IMR-90 (cell line): Measurements from ENCODE around the gene GPR37. TPM values are rescaled to one million over a fixed set of nuclear protein-coding genes. Genes with fewer than 3 reads are reported as not detected.

Source experiments
- ATAC-seq: fragments of 200-7000 bp; cut with Tn5 transposase; 2 replicates; pipeline ENCODE4 v1.9.1; 2020; ENCODE audit warnings: low read depth, mild to moderate bottlenecking, moderate library complexity
- BruUV-seq: library from RNA; stranded (reverse); fragments of 400-500 nt; replicated peaks from 2 replicates; lab custom pipeline; 2021; lab: Mats Ljungman, UMichigan
- CTCF ChIA-PET: fragments of 300-600 bp; formaldehyde crosslinking; extraction: SDS; loops from one replicate; lab custom pipeline; 2021; ENCODE audit warnings: antibody characterized with exemption; lab: Yijun Ruan, JAX
- POLR2A ChIA-PET: fragments of 300-600 bp; sonication (Branson Sonifier 250); formaldehyde crosslinking; loops from one replicate; lab custom pipeline; 2022; ENCODE audit warnings: antibody characterized with exemption; ENCODE audit not compliant: unreplicated experiment; lab: Charles Lee
- DNase-seq: peaks from one replicate; pipeline ENCODE4 v3.0.0; 2013
- H2AFZ ChIP-seq: replicated peaks from 2 replicates; pipeline ENCODE3; 2013; ENCODE audit warnings: low read length, mild to moderate bottlenecking; ENCODE audit not compliant: poor library complexity
- H2AK5ac ChIP-seq: 2 replicates; pipeline ENCODE4 v1.6.1; 2013; ENCODE audit warnings: low read depth, low read length, inconsistent platforms
- H2AK9ac ChIP-seq: replicated peaks from 2 replicates; pipeline ENCODE3; 2013; ENCODE audit warnings: mild to moderate bottlenecking, low read depth, low read length, moderate library complexity; ENCODE audit not compliant: poor library complexity
- H2BK120ac ChIP-seq: 2 replicates; pipeline ENCODE4 v1.6.1; 2013; ENCODE audit warnings: low read depth, low read length, inconsistent platforms
- H2BK15ac ChIP-seq: 3 replicates; pipeline ENCODE4 v1.6.1; 2013; ENCODE audit warnings: low read depth, low read length, inconsistent platforms
- H2BK20ac ChIP-seq: 2 replicates; pipeline ENCODE4 v1.6.1; 2013; ENCODE audit warnings: low read depth, mild to moderate bottlenecking, inconsistent platforms, low read length, moderate library complexity
- H2BK5ac ChIP-seq: 2 replicates; pipeline ENCODE4 v1.6.1; 2013; ENCODE audit warnings: mild to moderate bottlenecking, low read depth, low read length, inconsistent platforms; ENCODE audit not compliant: poor library complexity, severe bottlenecking
- H3K14ac ChIP-seq: replicated peaks from 2 replicates; pipeline ENCODE4 v1.6.1; 2013; ENCODE audit warnings: low read depth, low read length, inconsistent platforms
- H3K18ac ChIP-seq: 2 replicates; pipeline ENCODE4 v1.6.1; 2013; ENCODE audit warnings: low read depth, low read length, control low read depth
- H3K23ac ChIP-seq: 2 replicates; pipeline ENCODE4 v1.6.1; 2013; ENCODE audit warnings: low read depth, low read length, inconsistent platforms
- H3K27ac ChIP-seq: 2 replicates; pipeline ENCODE4 v1.5.1; 2013; ENCODE audit warnings: mild to moderate bottlenecking, control low read depth, low read length; ENCODE audit not compliant: insufficient read depth
- H3K27me3 ChIP-seq: 2 replicates; pipeline ENCODE4 v1.6.1; 2013; ENCODE audit warnings: low read length; ENCODE audit not compliant: control insufficient read depth, insufficient read depth
- H3K36me3 ChIP-seq: 2 replicates; pipeline ENCODE4 v1.6.1; 2013; ENCODE audit warnings: low read length, mixed read lengths; ENCODE audit not compliant: control insufficient read depth, insufficient read depth
- H3K4ac ChIP-seq: 2 replicates; pipeline ENCODE4 v1.6.1; 2013; ENCODE audit warnings: low read depth, low read length, inconsistent platforms
- H3K4me1 ChIP-seq: 2 replicates; pipeline ENCODE4 v1.6.1; 2013; ENCODE audit warnings: low read length, mixed read lengths; ENCODE audit not compliant: control insufficient read depth, insufficient read depth
- H3K4me2 ChIP-seq: 2 replicates; pipeline ENCODE4 v1.6.1; 2013; ENCODE audit warnings: low read depth, mild to moderate bottlenecking, control low read depth, low read length, moderate library complexity
- H3K4me3 ChIP-seq: 2 replicates; pipeline ENCODE4 v1.5.1; 2013; ENCODE audit warnings: low read depth, mild to moderate bottlenecking, control low read depth, low read length, moderate library complexity; ENCODE audit not compliant: insufficient read depth
- H3K56ac ChIP-seq: 2 replicates; pipeline ENCODE4 v1.6.1; 2013; ENCODE audit warnings: low read length, inconsistent platforms; ENCODE audit not compliant: insufficient read depth; ENCODE audit errors: extremely low read depth
- H3K79me1 ChIP-seq, 2 experiments: 2 replicates each; pipeline ENCODE4 v1.6.1; 2013; ENCODE audit warnings: low read length in 2 of 2, inconsistent platforms in 1 of 2, low read depth in 1 of 2
- H3K9ac ChIP-seq: 2 replicates; pipeline ENCODE4 v1.6.1; 2013; ENCODE audit warnings: low read depth, low read length, control low read depth
- H3K9me1 ChIP-seq: 2 replicates; pipeline ENCODE4 v1.6.1; 2013; ENCODE audit warnings: low read length, inconsistent platforms; ENCODE audit not compliant: insufficient read depth
- H3K9me3 ChIP-seq: 2 replicates; pipeline ENCODE4 v1.6.1; 2013; ENCODE audit warnings: low read length; ENCODE audit not compliant: control insufficient read depth, insufficient read depth
- H4K20me1 ChIP-seq: 2 replicates; pipeline ENCODE4 v1.6.1; 2013; ENCODE audit warnings: low read length, inconsistent platforms; ENCODE audit not compliant: insufficient read depth
- H4K5ac ChIP-seq: 2 replicates; pipeline ENCODE4 v1.6.1; 2013; ENCODE audit warnings: mild to moderate bottlenecking, low read depth, low read length, control low read depth
- H4K8ac ChIP-seq, 2 experiments: 2 replicates each; pipeline ENCODE4 v1.6.1; 2013; ENCODE audit warnings: low read depth in 2 of 2, low read length in 2 of 2, control low read depth in 1 of 2, inconsistent platforms in 1 of 2
- H4K91ac ChIP-seq: 2 replicates; pipeline ENCODE4 v1.6.1; 2013; ENCODE audit warnings: low read depth, low read length, inconsistent platforms; ENCODE audit not compliant: insufficient read depth
- BHLHE40 ChIP-seq: fragments of 150-350 bp; IDR thresholded peaks from 2 replicates; pipeline ENCODE4 v1.6.1; 2016; ENCODE audit warnings: mild to moderate bottlenecking, low read depth, low read length
- CEBPB ChIP-seq: IDR thresholded peaks from 2 replicates; pipeline ENCODE4 v1.6.1; 2012; ENCODE audit warnings: low read depth, low read length, improper control_type of control experiment
- CHD1 ChIP-seq: IDR thresholded peaks from 2 replicates; pipeline ENCODE4 v1.6.1; 2012; ENCODE audit warnings: low read depth, low read length, improper control_type of control experiment
- CTCF ChIP-seq: conservative IDR thresholded peaks from 2 replicates; pipeline ENCODE4 v1.5.1; 2012; ENCODE audit warnings: mild to moderate bottlenecking, low read depth, low read length, improper control_type of control experiment
- FOS ChIP-seq: fragments of 150-350 bp; IDR thresholded peaks from 2 replicates; pipeline ENCODE4 v1.6.1; 2016; ENCODE audit warnings: low read depth, low read length
- MAFK ChIP-seq: IDR thresholded peaks from 2 replicates; pipeline ENCODE4 v1.6.1; 2012; ENCODE audit warnings: low read depth, low read length, improper control_type of control experiment
- MAZ ChIP-seq: IDR thresholded peaks from 2 replicates; pipeline ENCODE4 v1.6.1; 2012; ENCODE audit warnings: low read depth, mild to moderate bottlenecking, low read length, improper control_type of control experiment, moderate library complexity, borderline replicate concordance
- POLR2A ChIP-seq: IDR thresholded peaks from 2 replicates; pipeline ENCODE4 v1.6.1; 2012; ENCODE audit warnings: mild to moderate bottlenecking, low read depth, low read length
- RAD21 ChIP-seq: IDR thresholded peaks from 2 replicates; pipeline ENCODE4 v1.6.1; 2012; ENCODE audit warnings: low read length, improper control_type of control experiment
- RCOR1 ChIP-seq: IDR thresholded peaks from 2 replicates; pipeline ENCODE4 v1.6.1; 2012; ENCODE audit warnings: mild to moderate bottlenecking, low read length, improper control_type of control experiment; ENCODE audit not compliant: insufficient replicate concordance
- RFX5 ChIP-seq: IDR thresholded peaks from 2 replicates; pipeline ENCODE4 v1.8.0; 2012; ENCODE audit warnings: low read depth, mild to moderate bottlenecking, low read length, moderate library complexity
- USF2 ChIP-seq: fragments of 150-350 bp; IDR thresholded peaks from 2 replicates; pipeline ENCODE4 v1.6.1; 2017; ENCODE audit warnings: mild to moderate bottlenecking, antibody characterized with exemption, low read length, low read depth
- WGBS, 2 experiments: methylation state at CpG; one replicate each; pipeline versions ENCODE4 v1.1.5 to v1.1.7; 2013; ENCODE audit warnings: missing lambda C conversion rate in 2 of 2; ENCODE audit not compliant: insufficient read length in 1 of 2; ENCODE audit errors: extremely low coverage in 2 of 2; 5-methylcytosine and 5-hydroxymethylcytosine counted together
- dilution Hi-C: fragments of 300-500 bp; cut with HindIII; formaldehyde crosslinking; loops from one replicate; pipeline ENCODE4 v1.14.3; 2018; ENCODE audit warnings: low sequenced_read_pairs; ENCODE audit not compliant: unreplicated experiment
- in situ Hi-C: fragments of 300-500 bp; cut with MboI; formaldehyde crosslinking; loops from 3 replicates; pipeline ENCODE4 v1.14.3; 2019; ENCODE audit warnings: low sequenced_read_pairs, inconsistent platforms, mixed read lengths
- intact Hi-C: fragments of 100-400 bp; cut with micrococcal nuclease; formaldehyde crosslinking; loops from 2 replicates; pipeline ENCODE4 v1.10.0; 2022
- polyA plus RNA-seq, 3 experiments: library from polyadenylated mRNA; depleted of rRNA; stranded (reverse); fragments of >200 nt; gene quantifications; 2 replicates each; pipeline ENCODE4 v1.2.3, GENCODE V29; 2012; ENCODE audit warnings: low replicate concordance in 1 of 3
- total RNA-seq: library from RNA; depleted of rRNA; stranded (reverse); fragments of >200 nt; gene quantifications from 2 replicates; pipeline ENCODE4 v1.2.3, GENCODE V29; 2012

GPR37 gene
- total and polyA plus RNA-seq, 2 of the 4 experiments (the other 2 are of a cell fraction), result 4.6 to 9.3 TPM

- H2BK20ac ChIP-seq, result no peak overlapping the region
- no peak overlapping the region for H4K5ac ChIP-seq
- H2AK5ac ChIP-seq, result no peak overlapping the region
- WGBS, 2 experiments, result no CpG with 5 or more reads among the region's 4 CpGs
- H2BK5ac ChIP-seq, result no peak overlapping the region
- H3K4me2 ChIP-seq, result no peak overlapping the region
- ChIA-PET CTCF (no interaction called here), POLR2A (no interaction called here)
- DNase-seq (no peak), ATAC-seq (no peak)
- no TSS peak for BruUV-seq
- no peak overlapping the region for H3K23ac ChIP-seq
- H4K8ac ChIP-seq, result no peak overlapping the region
- H3K4me1 ChIP-seq, result 0 out of 2 replicates have a peak, but pooled peaks cover 2% of the 10 kb centered on the region
- H4K91ac ChIP-seq, result no peak overlapping the region
- dilution Hi-C loops (no loop called here), intact Hi-C loops (no loop called here), in situ Hi-C loops (no loop called here)
- H3K27ac ChIP-seq, result no peak overlapping the region
- no peaks in the 10 kb centered on the region for H3K27me3 ChIP-seq
- no peaks in the 10 kb centered on the region for H4K20me1 ChIP-seq
- no peak overlapping the region for H2AK9ac ChIP-seq
- H3K56ac ChIP-seq, result no peak overlapping the region
- H3K9me1 ChIP-seq, result no peaks in the 10 kb centered on the region
- no peak overlapping the region for H3K4me3 ChIP-seq
- H3K14ac ChIP-seq, result no peak overlapping the region
- H3K9ac ChIP-seq, result no peak overlapping the region
- H3K9me3 ChIP-seq, result no peaks in the 10 kb centered on the region
- no peaks in the 10 kb centered on the region for H3K79me1 ChIP-seq
- H2BK15ac ChIP-seq, result no peak overlapping the region
- H3K4ac ChIP-seq, result no peak overlapping the region
- H3K36me3 ChIP-seq, result no peaks in the 10 kb centered on the region
- H2BK120ac ChIP-seq, result no peak overlapping the region
- TF ChIP-seq CTCF, result no peak
- TF ChIP-seq CEBPB, result no peak
- no peak for TF ChIP-seq POLR2A
- TF ChIP-seq FOS, result no peak
- TF ChIP-seq CHD1, result no peak
- TF ChIP-seq RFX5, result no peak
- no peak for TF ChIP-seq MAZ
- TF ChIP-seq MAFK, result no peak
- TF ChIP-seq RAD21, result no peak
- no peak for TF ChIP-seq BHLHE40
- TF ChIP-seq USF2, result no peak
- TF ChIP-seq RCOR1, result no peak
- no peak overlapping the region for H2AFZ ChIP-seq
- no peak overlapping the region for H3K18ac ChIP-seq
Measured at GRCh38 chr7:124773938-124774337, 8.3 kb upstream of the GPR37 start.
